HepG2 (cell line): Measurements from ENCODE around the gene CAPN10. TPM values are rescaled to one million over a fixed set of nuclear protein-coding genes. Genes with fewer than 3 reads are reported as not detected.

ENCODE experiments used
- ATAC-seq: fragments of 200-7000 bp; cut with Tn5 transposase; 3 replicates; pipeline ENCODE4 v1.9.1; 2020; ENCODE audit warnings: mild to moderate bottlenecking, moderate library complexity
- BruUV-seq: library from RNA; stranded (reverse); fragments of 400-500 nt; replicated peaks from 2 replicates; lab custom pipeline; 2021; lab: Mats Ljungman, UMichigan
- CTCF ChIA-PET: fragments of 300-600 bp; formaldehyde crosslinking; extraction: SDS; loops from one replicate; lab custom pipeline; 2021; ENCODE audit warnings: low total read pairs, inconsistent platforms, low intra/inter-chr PET ratio; lab: Yijun Ruan, JAX
- POLR2A ChIA-PET: fragments of 350-600 bp; sonication (Branson Sonifier 250); formaldehyde crosslinking; loops from one replicate; lab custom pipeline; 2020; ENCODE audit warnings: antibody characterized with exemption, inconsistent platforms; lab: Yijun Ruan, JAX
- DNase-seq: peaks from one replicate; pipeline ENCODE4 v3.0.0-alpha.2; 2015; ENCODE audit warnings: low spot score
- FAIRE-seq: peaks from 3 replicates; lab custom pipeline; 2011; peaks lifted over from hg19 to GRCh38; lab: Jason Lieb, UNC
- H2AFZ ChIP-seq: one replicate; pipeline ENCODE4 v1.6.1; 2011; ENCODE audit warnings: low read length, inconsistent platforms
- H3K27ac ChIP-seq: fragments of 300-600 bp; 3 replicates; pipeline ENCODE4 v1.8.0; 2011; ENCODE audit warnings: mixed run types, mild to moderate bottlenecking, mixed read lengths, low read length, inconsistent platforms; ENCODE audit not compliant: insufficient read depth; ENCODE audit errors: extremely low read length
- H3K27me3 ChIP-seq, 2 experiments: fragments of 200-600 bp in 1 of 2; 2 replicates in 1 of 2; 3 replicates in 1 of 2; pipeline versions ENCODE4 v1.6.0 to v1.8.0; 2011; ENCODE audit warnings: low read length in 2 of 2, mild to moderate bottlenecking in 2 of 2, moderate library complexity in 2 of 2, inconsistent platforms in 1 of 2; ENCODE audit not compliant: insufficient read depth in 2 of 2, control insufficient read depth in 1 of 2
- H3K36me3 ChIP-seq, 2 experiments: fragments of 200-600 bp in 1 of 2; replicated peaks in 1 of 2; 2 replicates in 1 of 2; 3 replicates in 1 of 2; pipeline versions ENCODE4 v1.5.1 to v1.8.0; 2011; ENCODE audit warnings: low read length in 2 of 2, inconsistent platforms in 1 of 2; ENCODE audit not compliant: insufficient read depth in 2 of 2, control insufficient read depth in 1 of 2
- H3K4me1 ChIP-seq: 2 replicates; pipeline ENCODE4 v1.5.1; 2012; ENCODE audit warnings: low read length, inconsistent platforms; ENCODE audit not compliant: insufficient read depth
- H3K4me2 ChIP-seq: 2 replicates; pipeline ENCODE4 v1.6.0; 2011; ENCODE audit warnings: low read depth, low read length, inconsistent platforms
- H3K4me3 ChIP-seq, 3 experiments: fragments of 200-600 bp in 1 of 3; sonication (generic), shearing (Covaris generic) in 1 of 3; replicated peaks in 1 of 3; 2 replicates each; pipeline ENCODE4 v1.5.1; 2011 to 2016; ENCODE audit warnings: low read length in 3 of 3, inconsistent platforms in 2 of 3, low read depth in 2 of 3, mild to moderate bottlenecking in 2 of 3, control low read depth in 1 of 3, mixed read lengths in 1 of 3; ENCODE audit not compliant: insufficient read depth in 1 of 3
- H3K79me2 ChIP-seq: one replicate; pipeline ENCODE4 v1.6.1; 2011; ENCODE audit warnings: low read length, inconsistent platforms; ENCODE audit not compliant: insufficient read depth
- H3K9ac ChIP-seq: 2 replicates; pipeline ENCODE4 v1.6.0; 2011; ENCODE audit warnings: mild to moderate bottlenecking, low read depth, low read length, inconsistent platforms; ENCODE audit not compliant: insufficient read depth
- H3K9me3 ChIP-seq: 2 replicates; pipeline ENCODE4 v1.5.1; 2012; ENCODE audit warnings: mild to moderate bottlenecking, low read length
- H4K20me1 ChIP-seq: 2 replicates; pipeline ENCODE4 v1.6.0; 2011; ENCODE audit warnings: inconsistent platforms, mild to moderate bottlenecking, low read length, moderate library complexity; ENCODE audit not compliant: insufficient read depth
- AGO2 ChIP-seq: fragments of 200-400 bp; formaldehyde crosslinking; optimal IDR thresholded peaks from 2 replicates; pipeline ENCODE3; 2017; ENCODE audit warnings: mild to moderate bottlenecking, low read depth, low read length, moderate library complexity
- JUNB ChIP-seq: sonication (generic); formaldehyde crosslinking; IDR thresholded peaks from 2 replicates; pipeline ENCODE4 v1.8.0; 2022; ENCODE audit warnings: missing genetic modification reagents, mild to moderate bottlenecking, borderline replicate concordance
- RBM22 ChIP-seq: fragments of 200-400 bp; formaldehyde crosslinking; optimal IDR thresholded peaks from 2 replicates; pipeline ENCODE3; 2017; ENCODE audit warnings: mild to moderate bottlenecking, low read length, moderate library complexity
- SAFB2 ChIP-seq: sonication (generic); formaldehyde crosslinking; IDR thresholded peaks from 2 replicates; pipeline ENCODE4 v1.5.1; 2020; ENCODE audit warnings: missing genetic modification reagents, low read depth, mild to moderate bottlenecking, borderline replicate concordance
- SNRNP70 ChIP-seq: fragments of 200-400 bp; formaldehyde crosslinking; IDR thresholded peaks from 2 replicates; pipeline ENCODE4 v1.6.1; 2017; ENCODE audit warnings: mild to moderate bottlenecking, low read depth, low read length, moderate library complexity
- ZNF253 ChIP-seq: sonication (generic); formaldehyde crosslinking; IDR thresholded peaks from 2 replicates; pipeline ENCODE4 v1.8.0; 2022; ENCODE audit warnings: mild to moderate bottlenecking, missing genetic modification reagents, borderline replicate concordance
- WGBS: methylation state at CpG from one replicate; pipeline ENCODE4 v1.1.6; 2017; ENCODE audit warnings: low lambda C conversion rate; 5-methylcytosine and 5-hydroxymethylcytosine counted together
- in situ Hi-C: cut with HindIII; loops from 2 replicates; pipeline ENCODE4 v1.10.0; 2017; ENCODE audit warnings: low pct_unique_long_range_greater_than_20kb; ENCODE audit not compliant: extremely low pct_ligation_motif_present
- intact Hi-C: fragments of 100-400 bp; cut with micrococcal nuclease; formaldehyde crosslinking; loops from one replicate; pipeline ENCODE4 v1.10.0; 2022; ENCODE audit not compliant: unreplicated experiment
- polyA plus RNA-seq, 8 experiments: library from polyadenylated mRNA; depleted of rRNA in 3 of 8; stranded (reverse) in 7 of 8; unstranded in 1 of 8; fragments of >200 nt; fragmentation: Illumina TruSeq in 4 of 8; extraction: Trizol in 4 of 8; gene quantifications; 2 replicates each; pipeline versions ENCODE4 v1.2.1 to v1.2.3, GENCODE V29; 2011 to 2016; ENCODE audit warnings: low read depth in 4 of 8, missing spikeins in 1 of 8, mixed read lengths in 1 of 8; ENCODE audit not compliant: insufficient read depth in 1 of 8
- total RNA-seq, 5 experiments: library from RNA; depleted of rRNA; stranded (reverse); fragments of >200 nt; fragmentation: Illumina TruSeq; extraction: Trizol; gene quantifications; 2 replicates each; pipeline ENCODE4 v1.2.3, GENCODE V29; 2016; ENCODE audit warnings: low read depth in 1 of 5

Gene CAPN10
- total and polyA plus RNA-seq, 2 of the 13 experiments (the other 11 are each of a cell fraction or from before 2014, with no cell fraction given), result 27.6 to 32.4 TPM

DNA sequence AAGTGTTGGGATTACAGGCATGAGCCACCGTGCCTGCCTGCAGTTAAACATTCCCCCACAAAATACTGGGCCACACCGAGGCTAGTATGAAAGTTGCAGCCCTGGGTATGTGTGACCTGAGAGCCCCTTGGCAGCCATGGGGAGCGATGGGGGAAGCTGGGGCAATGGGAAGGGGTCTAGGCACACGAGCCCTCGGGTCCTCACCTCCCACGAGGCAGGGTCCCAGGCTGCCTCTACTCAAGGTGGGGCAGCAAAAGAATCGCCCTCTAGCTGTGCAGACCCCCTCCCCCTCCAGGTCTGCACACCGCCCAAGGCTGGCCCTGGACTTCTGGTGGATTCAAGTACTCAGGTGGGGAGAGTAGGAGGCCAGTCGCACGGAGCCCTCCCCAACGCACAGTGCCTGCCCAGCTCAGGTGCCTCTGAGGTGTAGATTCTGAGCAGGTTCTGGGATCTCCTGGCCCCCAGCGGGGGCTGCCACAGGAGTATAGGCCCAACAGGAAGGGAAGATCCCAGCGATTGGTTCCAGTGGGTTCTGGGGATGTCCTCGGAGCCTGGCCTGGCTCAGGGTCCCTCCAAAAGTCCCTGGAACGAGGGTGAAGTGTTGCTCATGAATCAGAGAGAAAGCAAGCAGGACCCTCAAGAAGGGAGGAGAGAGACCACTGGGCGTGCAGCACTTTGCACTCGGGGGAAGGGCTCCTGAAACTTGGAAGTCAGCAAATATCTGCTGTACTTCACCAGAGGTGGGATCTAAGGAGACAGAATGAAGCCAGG is 41.4 kb downstream of the CAPN10 start:
- ChIA-PET POLR2A (interaction anchor here (1.4 to 7.1 kb wide), 2 partner anchors 23 to 67 kb away, joined by 5 to 46 read pairs; no protein-coding TSS in a partner anchor), CTCF (no interaction called here)
- peaks cover 47% of the 10 kb centered on the region for H3K4me1 ChIP-seq
- no TSS peak for BruUV-seq
- no peak for FAIRE-seq
- no peak overlapping the region for H3K4me2 ChIP-seq
- no peaks in the 10 kb centered on the region; a peak in 2 of 5 replicates for H3K36me3 ChIP-seq
- H3K27ac ChIP-seq, result no peak overlapping the region
- H2AFZ ChIP-seq, result no peak overlapping the region
- in situ Hi-C loops, result no loop called here
- no peak for DNase-seq
- peak; percentile 45 for TF ChIP-seq AGO2
- no peak for TF ChIP-seq JUNB (CRISPR knock-in tag)
- TF ChIP-seq RBM22, result peak; percentile 20
- TF ChIP-seq, all 625 proteins: peak for 2
- intact Hi-C loops, result no loop called here
- Histone ChIP-seq H3K27me3 (no peaks in the 10 kb centered on the region), H4K20me1 (no peaks in the 10 kb centered on the region), H3K9me3 (peaks cover 7% of the 10 kb centered on the region; the same call in 1 of the 2 replicates), H3K4me3 (no peak overlapping the region), H3K9ac (no peak overlapping the region), H3K79me2 (no peaks in the 10 kb centered on the region)
- no peak for ATAC-seq
- 89% methylated on average over 11 of the region's 17 CpGs for WGBS

DNA sequence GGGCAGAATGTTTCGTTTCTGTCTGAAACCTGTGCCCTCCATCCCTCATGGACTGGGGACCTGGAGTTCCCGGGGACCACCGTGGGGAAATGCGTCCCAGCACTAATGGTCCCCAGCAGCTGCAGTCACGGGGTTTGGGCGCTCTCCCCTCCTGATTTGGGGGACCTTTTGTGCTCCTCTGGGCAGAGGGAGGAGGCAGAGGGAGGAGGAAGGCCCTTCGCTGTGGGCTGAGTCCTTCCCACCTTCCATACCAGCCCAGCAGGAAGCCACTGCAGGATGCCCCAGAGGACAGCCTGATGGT is 41.9 kb downstream of the CAPN10 start:
- ATAC-seq, result no peak

More for the DNA sequence above, 41.9 kb downstream of the CAPN10 start:
- Histone ChIP-seq H2AFZ (no peak overlapping the region), H3K79me2 (no peaks in the 10 kb centered on the region), H3K4me2 (no peak overlapping the region), H3K27ac (no peak overlapping the region), H3K36me3 (no peaks in the 10 kb centered on the region; a peak in 2 of 5 replicates), H4K20me1 (no peaks in the 10 kb centered on the region), H3K4me3 (no peak overlapping the region), H3K27me3 (no peaks in the 10 kb centered on the region), H3K4me1 (peaks cover 47% of the 10 kb centered on the region), H3K9me3 (peaks cover 12% of the 10 kb centered on the region), H3K9ac (no peak overlapping the region)
- in situ Hi-C loops (no loop called here), intact Hi-C loops (no loop called here)
- ChIA-PET POLR2A (interaction anchor here (0.9 kb wide), 1 partner anchor 24 kb away, joined by 3 read pairs; no protein-coding TSS in a partner anchor), CTCF (no interaction called here)
- FAIRE-seq, result no peak
- DNase-seq, result no peak
- 79% methylated on average over 2 of the region's 7 CpGs for WGBS
- no peak for TF ChIP-seq SNRNP70
- 0 out of 2 replicates have a peak, but pooled peaks have one; percentile 16 for TF ChIP-seq SAFB2
- 0 out of 2 replicates have a peak, but pooled peaks have one; percentile 32 for TF ChIP-seq ZNF253
- no TSS peak for BruUV-seq
